Muscle layer of duodenum (tissue), 2 donors: ENCODE data around the gene FBXO7.

Source experiments
- H3K27ac ChIP-seq: one replicate; pipeline ENCODE4 v1.7.0; 2013; ENCODE audit warnings: mild to moderate bottlenecking, low read length
- H3K27me3 ChIP-seq: one replicate; pipeline ENCODE4 v1.7.0; 2013; ENCODE audit warnings: low read depth, mild to moderate bottlenecking, control low read depth, low read length
- H3K36me3 ChIP-seq, 2 donors: one replicate each; pipeline ENCODE4 v1.7.0; 2013; ENCODE audit warnings: low read length in 2 of 2, control low read depth in 1 of 2, mild to moderate bottlenecking in 1 of 2; ENCODE audit not compliant: insufficient read depth in 2 of 2, control insufficient read depth in 1 of 2
- H3K4me1 ChIP-seq, 2 donors: one replicate each; pipeline ENCODE4 v1.7.0; 2013; ENCODE audit warnings: low read length in 2 of 2, mild to moderate bottlenecking in 2 of 2, control low read depth in 1 of 2, moderate library complexity in 1 of 2; ENCODE audit not compliant: insufficient read depth in 2 of 2, control insufficient read depth in 1 of 2
- H3K4me3 ChIP-seq, 2 donors: one replicate each; pipeline ENCODE4 v1.7.0; 2013; ENCODE audit warnings: low read length in 2 of 2, low read depth in 1 of 2, mild to moderate bottlenecking in 1 of 2
- H3K9me3 ChIP-seq, 2 donors: one replicate each; pipeline ENCODE4 v1.7.0; 2013; ENCODE audit warnings: low read length in 2 of 2, control low read depth in 1 of 2, mild to moderate bottlenecking in 1 of 2; ENCODE audit not compliant: control insufficient read depth in 1 of 2
- donor health status: healthy.

Gene FBXO7

DNA sequence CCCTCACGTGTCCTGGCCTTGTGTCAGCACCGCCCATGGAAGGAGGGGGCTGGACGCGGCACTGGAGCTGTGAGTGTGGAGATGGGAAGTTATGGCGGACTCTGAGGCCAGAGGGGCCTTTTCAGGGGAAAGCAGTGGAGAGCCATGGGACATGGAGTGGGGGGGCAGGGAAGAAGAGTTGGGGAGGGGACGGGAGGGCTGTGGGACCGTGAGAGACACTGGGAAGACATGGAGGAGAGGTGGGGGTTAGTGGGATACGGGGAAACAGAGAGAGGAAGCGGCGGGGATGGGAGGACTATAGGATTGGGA, 58.2 kb downstream of the FBXO7 start:
- Histone ChIP-seq H3K4me3 (no peak overlapping the region), H3K36me3 (no peaks in the 10 kb centered on the region), H3K27me3 (no peaks in the 10 kb centered on the region), H3K4me1 (peaks cover 0 to 15% of the 10 kb centered on the region in 2 donors), H3K9me3 (no peaks in the 10 kb centered on the region), H3K27ac (no peak overlapping the region)

GRCh38 chr22:32533265-32534111, 58.9 kb downstream of the FBXO7 start:
- Histone ChIP-seq H3K27me3 (no peaks in the 10 kb centered on the region), H3K4me3 (no peak overlapping the region), H3K36me3 (no peaks in the 10 kb centered on the region), H3K27ac (no peak overlapping the region), H3K4me1 (peaks cover 0 to 15% of the 10 kb centered on the region in 2 donors), H3K9me3 (no peaks in the 10 kb centered on the region)

- H3K4me3 ChIP-seq: no peak overlapping the region
- H3K4me1 ChIP-seq: peaks cover 0 to 15% of the 10 kb centered on the region in 2 donors
- no peak overlapping the region for H3K27ac ChIP-seq
- H3K27me3 ChIP-seq: no peaks in the 10 kb centered on the region
- no peaks in the 10 kb centered on the region for H3K9me3 ChIP-seq
- no peaks in the 10 kb centered on the region for H3K36me3 ChIP-seq
Measured at GRCh38 chr22:32534252-32535235, 59.9 kb downstream of the FBXO7 start.

DNA sequence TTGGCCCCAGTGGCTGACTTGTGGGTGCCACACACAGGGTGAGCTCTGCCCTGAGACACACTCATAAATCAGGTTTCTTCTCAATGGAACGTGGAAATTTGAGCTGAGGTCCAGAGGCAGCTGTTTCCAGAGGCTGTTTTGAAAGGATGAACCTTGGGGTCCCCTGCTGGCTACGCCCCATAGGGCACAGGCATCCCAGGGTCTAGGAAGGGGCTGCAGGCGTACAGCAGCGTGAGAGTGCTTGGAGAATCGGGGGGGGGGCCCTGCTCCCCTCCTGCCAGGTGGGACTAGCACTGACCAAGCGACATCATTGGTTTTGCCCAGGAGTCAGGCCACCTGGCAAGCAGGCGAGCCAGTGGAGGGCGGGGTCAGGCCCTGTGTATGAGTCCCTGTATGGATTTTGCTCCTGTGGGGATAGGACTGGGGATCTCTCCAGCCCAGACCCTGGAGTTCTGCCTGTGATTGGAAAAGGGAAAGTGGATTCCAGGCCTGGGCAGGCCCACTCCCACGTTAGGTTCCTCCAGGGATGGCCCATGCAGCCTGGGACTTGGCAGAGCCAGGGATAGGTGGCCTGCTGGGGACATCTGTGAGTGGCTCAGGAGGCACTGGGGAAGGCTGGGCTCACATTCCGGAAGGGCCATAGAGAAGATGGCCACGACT, 61.0 kb downstream of the FBXO7 start:
- Histone ChIP-seq H3K4me1 (peaks cover 0 to 20% of the 10 kb centered on the region in 2 donors), H3K27ac (no peak overlapping the region), H3K9me3 (no peaks in the 10 kb centered on the region), H3K27me3 (no peaks in the 10 kb centered on the region), H3K36me3 (no peaks in the 10 kb centered on the region), H3K4me3 (no peak overlapping the region)

- no peaks in the 10 kb centered on the region for H3K9me3 ChIP-seq
- no peak overlapping the region for H3K27ac ChIP-seq
- no peaks in the 10 kb centered on the region for H3K27me3 ChIP-seq
- H3K4me3 ChIP-seq: no peak overlapping the region
- H3K36me3 ChIP-seq: no peaks in the 10 kb centered on the region
- H3K4me1 ChIP-seq: peaks cover 0 to 20% of the 10 kb centered on the region in 2 donors
Measured at GRCh38 chr22:32536352-32536751, 61.7 kb downstream of the FBXO7 start.

DNA sequence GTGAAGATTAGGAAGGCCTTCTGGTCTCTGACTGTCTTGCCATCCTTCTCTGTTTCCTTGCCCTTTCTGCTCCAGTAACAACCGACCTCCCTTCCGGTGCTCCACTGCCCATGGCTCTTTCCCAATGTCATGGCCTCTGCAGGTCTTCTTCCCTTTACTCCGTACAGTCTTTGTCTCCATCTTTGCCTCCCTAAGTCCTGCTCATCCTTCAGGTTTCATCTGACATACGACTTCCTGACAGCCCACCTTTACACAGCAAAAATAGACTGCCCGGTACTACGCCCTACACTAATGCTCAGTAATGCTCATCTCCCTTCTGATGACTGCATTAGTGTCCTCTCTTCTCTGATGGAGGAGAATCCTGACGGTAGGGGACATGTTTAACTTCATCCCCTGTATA, 63.9 kb downstream of the FBXO7 start:
- Histone ChIP-seq H3K27me3 (no peaks in the 10 kb centered on the region), H3K4me1 (peaks cover 3 to 12% of the 10 kb centered on the region in 2 donors), H3K27ac (no peak overlapping the region), H3K36me3 (no peaks in the 10 kb centered on the region), H3K4me3 (no peak overlapping the region), H3K9me3 (no peaks in the 10 kb centered on the region)

- Histone ChIP-seq H3K36me3 (no peaks in the 10 kb centered on the region), H3K27me3 (no peaks in the 10 kb centered on the region), H3K4me3 (no peak overlapping the region), H3K9me3 (no peaks in the 10 kb centered on the region), H3K27ac (no peak overlapping the region), H3K4me1 (peaks cover 3 to 12% of the 10 kb centered on the region in 2 donors)
Measured at GRCh38 chr22:32539631-32540421, 65.2 kb downstream of the FBXO7 start.

GRCh38 chr22:32541481-32541880, 66.9 kb downstream of the FBXO7 start:
- Histone ChIP-seq H3K4me3 (no peak overlapping the region), H3K9me3 (no peaks in the 10 kb centered on the region), H3K4me1 (peaks cover 3 to 12% of the 10 kb centered on the region in 2 donors), H3K27me3 (no peaks in the 10 kb centered on the region), H3K36me3 (no peaks in the 10 kb centered on the region), H3K27ac (no peak overlapping the region)

DNA sequence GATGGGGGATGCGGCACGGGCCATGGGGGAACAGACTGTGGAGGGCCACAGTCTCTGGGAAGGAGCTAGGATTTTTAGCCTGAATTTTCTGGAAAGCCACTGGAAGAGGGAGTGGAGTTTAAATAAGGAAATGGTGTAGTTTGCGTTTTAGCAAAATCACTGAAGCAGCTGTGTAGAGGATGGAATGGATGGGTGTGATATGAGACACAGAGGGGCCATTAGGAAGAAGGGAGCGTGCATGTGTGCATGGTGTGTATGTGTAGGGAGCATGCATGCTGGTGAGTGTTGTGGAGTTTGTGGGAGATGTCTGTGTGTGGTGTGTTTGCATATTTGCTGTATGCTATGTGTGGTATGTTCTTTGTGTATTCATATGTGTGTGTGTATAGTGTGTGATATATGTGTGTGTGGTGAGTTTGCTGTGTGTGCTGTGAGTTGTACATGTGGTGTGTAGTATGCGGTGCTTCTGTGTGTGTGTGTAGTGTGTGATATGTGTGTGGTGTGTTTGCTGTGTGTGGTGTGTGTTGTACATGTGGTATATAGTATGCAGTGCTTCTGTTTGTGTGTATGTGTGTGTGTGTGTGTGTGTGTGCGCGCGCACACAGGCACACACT, 67.6 kb downstream of the FBXO7 start:
- no peaks in the 10 kb centered on the region for H3K9me3 ChIP-seq
- peaks cover 3 to 14% of the 10 kb centered on the region in 2 donors for H3K4me1 ChIP-seq
- no peaks in the 10 kb centered on the region for H3K36me3 ChIP-seq
- no peaks in the 10 kb centered on the region for H3K27me3 ChIP-seq
- no peak overlapping the region for H3K4me3 ChIP-seq
- no peak overlapping the region for H3K27ac ChIP-seq

- H3K4me1 ChIP-seq: peaks cover 3 to 16% of the 10 kb centered on the region in 2 donors
- no peak overlapping the region for H3K4me3 ChIP-seq
- H3K36me3 ChIP-seq: no peaks in the 10 kb centered on the region
- no peaks in the 10 kb centered on the region for H3K27me3 ChIP-seq
- no peak overlapping the region for H3K27ac ChIP-seq
- H3K9me3 ChIP-seq: no peaks in the 10 kb centered on the region
Measured at GRCh38 chr22:32542677-32543357, 68.2 kb downstream of the FBXO7 start.
